Panc1 (cell line): ENCODE results near the gene GPR82. TPM values are rescaled to one million over a fixed set of nuclear protein-coding genes. Genes with fewer than 3 reads are reported as not detected.
"Not testable (repeated sequence)": the region's sequence is repeated elsewhere in the genome, so short reads cannot be mapped to it uniquely, and the experiment has no call there.

Source experiments
- ATAC-seq: fragments of 200-7000 bp; cut with Tn5 transposase; 2 replicates; pipeline ENCODE4 v1.9.1; 2020; ENCODE audit warnings: mild to moderate bottlenecking, moderate library complexity
- BruUV-seq: library from RNA; stranded (reverse); fragments of 400-500 nt; replicated peaks from 2 replicates; lab custom pipeline; 2021; lab: Mats Ljungman, UMichigan
- CTCF ChIA-PET: fragments of 300-600 bp; sonication (Branson Sonifier 250); formaldehyde crosslinking; loops from one replicate; lab custom pipeline; 2022; ENCODE audit warnings: antibody characterized with exemption; lab: Charles Lee
- POLR2A ChIA-PET: fragments of 300-600 bp; sonication (Branson Sonifier 250); formaldehyde crosslinking; loops from one replicate; lab custom pipeline; 2022; ENCODE audit warnings: antibody characterized with exemption; lab: Charles Lee
- DNase-seq: peaks from one replicate; pipeline ENCODE4 v3.0.0-alpha.2; 2010; ENCODE audit warnings: low read depth, low spot score
- H3K27ac ChIP-seq: 2 replicates; pipeline ENCODE4 v1.5.1; 2011; ENCODE audit warnings: mild to moderate bottlenecking, low read length, inconsistent platforms
- H3K27me3 ChIP-seq: fragments of 200-500 bp; sonication (Bioruptor generic); 2 replicates; pipeline ENCODE4 v1.6.0; 2014; ENCODE audit warnings: low read length, inconsistent platforms; ENCODE audit not compliant: control insufficient read depth, insufficient read depth
- H3K36me3 ChIP-seq: fragments of 200-500 bp; sonication (Bioruptor generic); 2 replicates; pipeline ENCODE4 v1.5.1; 2014; ENCODE audit warnings: inconsistent platforms, mild to moderate bottlenecking, low read length, moderate library complexity; ENCODE audit not compliant: control insufficient read depth, insufficient read depth
- H3K4me1 ChIP-seq: 2 replicates; pipeline ENCODE4 v1.5.1; 2011; ENCODE audit warnings: inconsistent platforms, mild to moderate bottlenecking, low read length, moderate library complexity; ENCODE audit not compliant: control insufficient read depth, insufficient read depth
- H3K4me3 ChIP-seq, 2 experiments: 2 replicates each; pipeline ENCODE4 v1.5.1; 2011 to 2012; ENCODE audit warnings: low read depth in 2 of 2, low read length in 2 of 2, mild to moderate bottlenecking in 2 of 2, inconsistent platforms in 1 of 2, moderate library complexity in 1 of 2
- H3K9me3 ChIP-seq: fragments of 200-500 bp; sonication (Bioruptor generic); 2 replicates; pipeline ENCODE4 v1.5.1; 2014; ENCODE audit warnings: low read depth, mild to moderate bottlenecking, inconsistent platforms, low read length, moderate library complexity; ENCODE audit not compliant: control insufficient read depth, insufficient read depth
- POLR2AphosphoS5 ChIP-seq: IDR thresholded peaks from 2 replicates; pipeline ENCODE4 v1.6.1; 2012; ENCODE audit warnings: mild to moderate bottlenecking, low read depth, low read length, moderate library complexity
- SIN3A ChIP-seq: IDR thresholded peaks from 2 replicates; pipeline ENCODE4 v1.6.1; 2012; ENCODE audit warnings: low read depth, mild to moderate bottlenecking, low read length, moderate library complexity, borderline replicate concordance; ENCODE audit not compliant: insufficient read depth
- TCF7L2 ChIP-seq: IDR thresholded peaks from 2 replicates; pipeline ENCODE4 v1.6.1; 2011; ENCODE audit warnings: mild to moderate bottlenecking, low read depth, low read length, inconsistent platforms
- in situ Hi-C: cut with HindIII; loops from 2 replicates; pipeline ENCODE4 v1.10.0; 2016; ENCODE audit warnings: low sequenced_read_pairs, low pct_unique_long_range_greater_than_20kb
- intact Hi-C: fragments of 100-400 bp; cut with micrococcal nuclease; formaldehyde crosslinking; loops from one replicate; pipeline ENCODE4 v1.10.0; 2022; ENCODE audit not compliant: unreplicated experiment
- total RNA-seq: library from RNA; stranded (reverse); gene quantifications from one replicate; pipeline ENCODE4 v1.2.1, GENCODE V29; 2021; ENCODE audit not compliant: unreplicated experiment
- TF ChIP-seq, protein P1 (sequence below), 2 experiments: IDR thresholded peaks; 2 replicates each; pipeline ENCODE4 v1.6.1; 2011 to 2012; ENCODE audit warnings: low read depth in 2 of 2, control low read depth in 1 of 2, low read length in 1 of 2, mild to moderate bottlenecking in 1 of 2, moderate library complexity in 1 of 2; ENCODE audit not compliant: insufficient read depth in 1 of 2
- TF ChIP-seq, protein P2 (sequence below): fragments of 450-650 bp; IDR thresholded peaks from 2 replicates; pipeline ENCODE4 v1.5.1; 2017; ENCODE audit warnings: mild to moderate bottlenecking

GPR82 gene
- total RNA-seq, 1 experiment from 2014 or later, result not detected

DNA sequence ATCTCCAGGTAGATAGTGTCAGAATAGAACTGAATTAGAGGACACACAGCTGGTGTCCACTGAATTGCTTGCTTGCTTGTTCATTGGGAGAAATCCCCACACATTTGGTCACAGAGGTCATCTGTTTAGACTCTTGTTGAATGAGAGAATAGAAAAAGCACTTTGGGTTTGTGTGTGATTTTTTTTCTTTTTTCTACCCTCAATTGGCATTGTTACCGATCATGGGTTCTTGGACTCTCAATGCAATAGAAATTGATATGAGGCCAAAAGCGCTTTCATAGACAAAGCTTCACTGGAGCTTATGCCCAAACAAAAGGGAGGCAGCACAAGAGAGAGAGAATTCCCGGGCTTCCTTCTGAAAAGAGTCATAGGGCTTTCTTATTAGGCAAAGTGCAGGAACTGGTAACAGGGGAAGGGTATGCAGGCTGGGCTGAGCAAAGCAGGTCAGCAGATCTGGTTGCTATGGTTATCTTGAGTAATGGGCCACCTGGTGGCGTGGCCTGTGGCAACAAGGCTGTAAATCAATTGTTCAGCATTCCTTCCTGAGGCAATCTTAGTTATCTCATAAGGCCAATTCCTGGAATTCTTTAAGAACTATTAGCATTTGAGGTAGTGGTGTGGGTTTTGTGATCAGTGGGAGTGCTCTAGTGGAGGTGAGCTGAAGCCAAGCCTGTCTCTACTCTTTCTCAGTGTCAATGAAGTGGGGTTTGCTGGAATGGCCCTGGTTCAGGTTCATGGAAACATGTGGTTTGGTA lies 5.3 kb upstream of the GPR82 start:
- Histone ChIP-seq H3K27ac (no peak overlapping the region), H3K4me3 (no peak overlapping the region), H3K4me1 (no peaks in the 10 kb centered on the region), H3K27me3 (no peaks in the 10 kb centered on the region), H3K36me3 (no peaks in the 10 kb centered on the region), H3K9me3 (no peaks in the 10 kb centered on the region; the same call in 1 of the 2 replicates)
- ChIA-PET CTCF (no interaction called here), POLR2A (no interaction called here)
- in situ Hi-C loops, result no loop called here
- no peak for DNase-seq
- intact Hi-C loops, result no loop called here
- ATAC-seq, result no peak
- BruUV-seq, result no TSS peak
- no peak for TF ChIP-seq TCF7L2
- no peak for TF ChIP-seq POLR2AphosphoS5
- TF ChIP-seq, protein P1, sequence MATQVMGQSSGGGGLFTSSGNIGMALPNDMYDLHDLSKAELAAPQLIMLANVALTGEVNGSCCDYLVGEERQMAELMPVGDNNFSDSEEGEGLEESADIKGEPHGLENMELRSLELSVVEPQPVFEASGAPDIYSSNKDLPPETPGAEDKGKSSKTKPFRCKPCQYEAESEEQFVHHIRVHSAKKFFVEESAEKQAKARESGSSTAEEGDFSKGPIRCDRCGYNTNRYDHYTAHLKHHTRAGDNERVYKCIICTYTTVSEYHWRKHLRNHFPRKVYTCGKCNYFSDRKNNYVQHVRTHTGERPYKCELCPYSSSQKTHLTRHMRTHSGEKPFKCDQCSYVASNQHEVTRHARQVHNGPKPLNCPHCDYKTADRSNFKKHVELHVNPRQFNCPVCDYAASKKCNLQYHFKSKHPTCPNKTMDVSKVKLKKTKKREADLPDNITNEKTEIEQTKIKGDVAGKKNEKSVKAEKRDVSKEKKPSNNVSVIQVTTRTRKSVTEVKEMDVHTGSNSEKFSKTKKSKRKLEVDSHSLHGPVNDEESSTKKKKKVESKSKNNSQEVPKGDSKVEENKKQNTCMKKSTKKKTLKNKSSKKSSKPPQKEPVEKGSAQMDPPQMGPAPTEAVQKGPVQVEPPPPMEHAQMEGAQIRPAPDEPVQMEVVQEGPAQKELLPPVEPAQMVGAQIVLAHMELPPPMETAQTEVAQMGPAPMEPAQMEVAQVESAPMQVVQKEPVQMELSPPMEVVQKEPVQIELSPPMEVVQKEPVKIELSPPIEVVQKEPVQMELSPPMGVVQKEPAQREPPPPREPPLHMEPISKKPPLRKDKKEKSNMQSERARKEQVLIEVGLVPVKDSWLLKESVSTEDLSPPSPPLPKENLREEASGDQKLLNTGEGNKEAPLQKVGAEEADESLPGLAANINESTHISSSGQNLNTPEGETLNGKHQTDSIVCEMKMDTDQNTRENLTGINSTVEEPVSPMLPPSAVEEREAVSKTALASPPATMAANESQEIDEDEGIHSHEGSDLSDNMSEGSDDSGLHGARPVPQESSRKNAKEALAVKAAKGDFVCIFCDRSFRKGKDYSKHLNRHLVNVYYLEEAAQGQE (IDR thresholded peaks at IDR 0.05; ENCODE audit: insufficient read depth in 1 of 2, low read depth in 2 of 2, low read length in 1 of 2), result no peak
- TF ChIP-seq, protein P2, sequence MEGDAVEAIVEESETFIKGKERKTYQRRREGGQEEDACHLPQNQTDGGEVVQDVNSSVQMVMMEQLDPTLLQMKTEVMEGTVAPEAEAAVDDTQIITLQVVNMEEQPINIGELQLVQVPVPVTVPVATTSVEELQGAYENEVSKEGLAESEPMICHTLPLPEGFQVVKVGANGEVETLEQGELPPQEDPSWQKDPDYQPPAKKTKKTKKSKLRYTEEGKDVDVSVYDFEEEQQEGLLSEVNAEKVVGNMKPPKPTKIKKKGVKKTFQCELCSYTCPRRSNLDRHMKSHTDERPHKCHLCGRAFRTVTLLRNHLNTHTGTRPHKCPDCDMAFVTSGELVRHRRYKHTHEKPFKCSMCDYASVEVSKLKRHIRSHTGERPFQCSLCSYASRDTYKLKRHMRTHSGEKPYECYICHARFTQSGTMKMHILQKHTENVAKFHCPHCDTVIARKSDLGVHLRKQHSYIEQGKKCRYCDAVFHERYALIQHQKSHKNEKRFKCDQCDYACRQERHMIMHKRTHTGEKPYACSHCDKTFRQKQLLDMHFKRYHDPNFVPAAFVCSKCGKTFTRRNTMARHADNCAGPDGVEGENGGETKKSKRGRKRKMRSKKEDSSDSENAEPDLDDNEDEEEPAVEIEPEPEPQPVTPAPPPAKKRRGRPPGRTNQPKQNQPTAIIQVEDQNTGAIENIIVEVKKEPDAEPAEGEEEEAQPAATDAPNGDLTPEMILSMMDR, result no peak
- no peak for TF ChIP-seq SIN3A

DNA sequence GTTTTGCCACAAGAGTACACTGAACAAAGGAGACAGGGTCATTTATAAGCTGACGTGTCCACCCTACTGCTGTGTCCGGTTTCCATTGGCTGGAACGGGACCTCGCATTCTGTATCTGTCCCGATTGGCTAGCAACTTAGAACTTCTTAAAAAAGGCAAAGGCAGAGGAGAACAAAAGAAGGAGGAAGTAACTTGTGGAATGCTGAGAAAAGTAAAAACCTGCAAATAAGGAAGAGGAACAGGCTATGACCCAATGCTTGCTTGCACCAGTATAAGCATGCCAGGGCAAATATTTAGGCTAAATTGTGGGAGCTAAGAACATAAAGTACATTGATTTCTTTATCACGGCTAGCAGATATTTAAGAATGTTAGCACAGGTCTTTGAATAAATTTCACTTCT lies 4.4 kb upstream of the GPR82 start:
- H3K36me3 ChIP-seq, POLR2A ChIA-PET, ATAC-seq, H3K4me3 ChIP-seq, in situ Hi-C loops, H3K27ac ChIP-seq, CTCF ChIA-PET, H3K27me3 ChIP-seq, BruUV-seq, H3K9me3 ChIP-seq, DNase-seq, H3K4me1 ChIP-seq, intact Hi-C loops: not testable (repeated sequence)

DNA sequence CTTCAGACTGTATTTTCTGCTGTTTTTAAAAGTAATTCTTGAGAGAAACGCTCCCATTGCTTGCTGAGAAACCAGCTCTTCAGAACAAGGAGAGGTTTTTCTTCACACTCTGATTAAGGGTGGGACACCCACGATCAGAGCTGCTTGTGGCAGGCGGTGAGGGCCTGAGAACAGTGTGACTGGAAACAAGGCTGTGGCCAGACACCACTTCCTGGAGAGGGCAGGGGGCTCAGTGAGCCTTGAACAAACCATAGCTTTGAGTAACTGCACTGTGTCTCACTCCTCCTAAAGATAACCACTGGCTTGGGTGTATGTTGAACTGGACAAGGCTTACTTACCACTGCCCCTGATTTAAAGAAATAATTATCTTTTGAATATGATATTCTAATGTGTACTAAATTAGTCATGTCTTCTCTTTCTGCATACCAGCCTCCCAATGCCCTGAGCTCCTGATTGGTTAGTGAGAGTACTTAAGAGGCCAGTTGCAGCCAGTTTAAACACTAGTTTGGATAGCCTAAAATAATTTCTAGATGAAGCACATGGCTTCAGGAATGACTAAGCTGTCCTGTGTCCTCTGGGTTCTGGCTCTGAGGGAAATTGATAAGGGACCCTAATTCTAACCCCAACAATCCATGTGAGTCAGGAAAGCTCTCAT lies 3.7 kb upstream of the GPR82 start:
- in situ Hi-C loops (no loop called here), intact Hi-C loops (no loop called here)
- TF ChIP-seq POLR2AphosphoS5, result no peak
- TF ChIP-seq SIN3A, result no peak
- TF ChIP-seq, protein P2, result no peak
- TF ChIP-seq TCF7L2, result no peak
- TF ChIP-seq, protein P1 (IDR thresholded peaks at IDR 0.05; ENCODE audit: insufficient read depth in 1 of 2, low read depth in 2 of 2, low read length in 1 of 2), result no peak
- Histone ChIP-seq H3K27me3 (no peaks in the 10 kb centered on the region), H3K9me3 (no peaks in the 10 kb centered on the region; the same call in 1 of the 2 replicates), H3K36me3 (no peaks in the 10 kb centered on the region), H3K27ac (no peak overlapping the region), H3K4me1 (no peaks in the 10 kb centered on the region), H3K4me3 (no peak overlapping the region)
- CTCF ChIA-PET, result no interaction called here
- no TSS peak for BruUV-seq
- DNase-seq (no peak), ATAC-seq (no peak)
- POLR2A ChIA-PET, result no interaction called here
